ENCODE measurements around the gene ACOT6.
A peak's percentile ranks its signal among the peaks of the same experiment; 100 is the strongest.
"Not testable (repeated sequence)": the region's sequence is repeated elsewhere in the genome, so short reads cannot be mapped to it uniquely, and the experiment has no call there.

ACOT6 gene

DNA sequence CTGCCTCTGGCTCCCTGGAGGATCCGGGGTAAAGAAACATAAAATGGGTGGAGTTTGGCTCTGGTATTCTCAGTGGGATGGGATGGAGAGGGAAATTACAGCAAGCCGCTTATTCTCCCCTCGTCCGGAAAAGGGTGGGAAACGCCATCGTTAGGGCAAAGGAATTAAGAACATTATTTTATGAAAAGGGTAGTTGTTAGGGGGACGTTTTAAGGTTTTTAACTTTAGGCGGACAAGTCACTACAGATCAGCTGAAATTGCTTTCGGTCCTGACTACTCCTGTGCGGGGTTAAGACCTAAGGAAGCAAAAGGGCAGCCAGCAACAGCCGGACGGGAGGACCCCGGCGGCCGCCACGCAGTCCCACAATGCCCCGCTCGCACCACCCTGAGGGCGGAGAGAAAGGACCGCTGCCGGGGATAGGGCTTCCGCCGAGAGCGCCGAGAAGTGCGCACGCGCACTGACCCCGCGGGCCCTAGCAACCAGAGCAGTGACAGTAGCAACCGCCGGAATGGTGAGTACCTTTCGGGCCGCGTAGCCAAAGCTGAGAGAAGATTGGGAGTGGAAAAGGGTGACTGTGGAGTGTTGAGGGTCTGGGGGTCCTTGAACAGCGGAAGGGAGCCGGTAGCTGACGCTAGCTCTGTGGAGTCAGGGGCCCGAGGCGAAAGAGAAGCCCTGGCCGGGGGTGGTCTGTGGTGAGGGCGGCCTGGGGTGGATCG is 32.4 kb downstream of the ACOT6 start, which contains the start of gene DNAL1:
Gene DNAL1 (plus strand): TSS at position 456 of the 717 bp plus-strand sequence. CDS start 54 bp downstream, at position 510.
- peak; percentile 92 to 94 for DNase-seq (ENCODE audit: low read depth in 2 of 2)
- peak within 1 kb of the TSS; percentile 87 to 95 for H3K4me3 ChIP-seq (replicated peaks in 1 of 2; ENCODE audit: low read depth in 2 of 2, low read length in 2 of 2)
- TF ChIP-seq, protein P1, sequence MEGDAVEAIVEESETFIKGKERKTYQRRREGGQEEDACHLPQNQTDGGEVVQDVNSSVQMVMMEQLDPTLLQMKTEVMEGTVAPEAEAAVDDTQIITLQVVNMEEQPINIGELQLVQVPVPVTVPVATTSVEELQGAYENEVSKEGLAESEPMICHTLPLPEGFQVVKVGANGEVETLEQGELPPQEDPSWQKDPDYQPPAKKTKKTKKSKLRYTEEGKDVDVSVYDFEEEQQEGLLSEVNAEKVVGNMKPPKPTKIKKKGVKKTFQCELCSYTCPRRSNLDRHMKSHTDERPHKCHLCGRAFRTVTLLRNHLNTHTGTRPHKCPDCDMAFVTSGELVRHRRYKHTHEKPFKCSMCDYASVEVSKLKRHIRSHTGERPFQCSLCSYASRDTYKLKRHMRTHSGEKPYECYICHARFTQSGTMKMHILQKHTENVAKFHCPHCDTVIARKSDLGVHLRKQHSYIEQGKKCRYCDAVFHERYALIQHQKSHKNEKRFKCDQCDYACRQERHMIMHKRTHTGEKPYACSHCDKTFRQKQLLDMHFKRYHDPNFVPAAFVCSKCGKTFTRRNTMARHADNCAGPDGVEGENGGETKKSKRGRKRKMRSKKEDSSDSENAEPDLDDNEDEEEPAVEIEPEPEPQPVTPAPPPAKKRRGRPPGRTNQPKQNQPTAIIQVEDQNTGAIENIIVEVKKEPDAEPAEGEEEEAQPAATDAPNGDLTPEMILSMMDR (IDR thresholded peaks at IDR 0.05; ENCODE audit: low read depth, low read length) = no peak

DNA sequence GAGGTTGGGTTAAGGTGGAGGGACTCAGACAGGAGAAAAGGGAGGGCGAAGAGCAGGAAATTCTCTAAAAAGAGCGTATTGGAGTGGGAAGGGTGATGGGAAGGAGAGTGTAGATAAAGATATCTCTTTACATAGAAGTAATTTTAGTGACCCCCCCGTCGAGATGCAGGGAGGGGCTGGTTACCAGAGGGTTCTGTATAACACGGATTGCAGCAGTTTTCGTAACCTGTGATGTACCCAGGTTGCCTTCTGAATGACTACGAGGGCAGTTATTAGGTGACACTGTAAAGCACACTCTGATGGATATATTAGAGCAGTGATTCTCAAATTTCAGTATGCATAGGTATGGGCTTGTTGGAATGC is 32.9 kb downstream of the ACOT6 start:
- TF ChIP-seq, protein P1 (IDR thresholded peaks at IDR 0.05; ENCODE audit: low read depth, low read length) = no peak
- peak overlapping the region; percentile 87 to 95 for H3K4me3 ChIP-seq (replicated peaks in 1 of 2; ENCODE audit: low read depth in 2 of 2, low read length in 2 of 2)
- no peak for DNase-seq (ENCODE audit: low read depth in 2 of 2)

DNA sequence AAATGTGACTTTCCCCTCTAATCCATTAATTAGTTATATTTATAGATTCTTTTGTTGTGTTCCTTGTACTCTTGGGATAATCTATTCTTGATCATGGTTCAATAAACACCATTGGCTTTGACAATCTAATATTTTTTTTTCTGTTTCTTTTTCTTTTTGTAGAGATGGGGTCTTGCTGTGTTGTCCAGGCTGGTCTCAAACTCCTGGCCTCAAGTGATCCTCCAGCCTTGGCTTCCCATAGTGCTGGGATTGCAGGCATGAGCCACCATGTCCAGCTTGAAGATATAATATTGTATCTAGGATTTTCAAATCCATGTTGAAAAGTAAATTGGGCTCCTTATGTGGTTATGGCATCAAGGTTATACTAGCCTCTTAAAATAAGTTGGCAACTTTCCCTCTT is 38.7 kb downstream of the ACOT6 start:
- no peak for DNase-seq (ENCODE audit: low read depth in 2 of 2)
- no peak overlapping the region for H3K4me3 ChIP-seq (replicated peaks in 1 of 2; ENCODE audit: low read depth in 2 of 2, low read length in 2 of 2)
- TF ChIP-seq, protein P1 (IDR thresholded peaks at IDR 0.05; ENCODE audit: low read depth, low read length) = no peak

DNA sequence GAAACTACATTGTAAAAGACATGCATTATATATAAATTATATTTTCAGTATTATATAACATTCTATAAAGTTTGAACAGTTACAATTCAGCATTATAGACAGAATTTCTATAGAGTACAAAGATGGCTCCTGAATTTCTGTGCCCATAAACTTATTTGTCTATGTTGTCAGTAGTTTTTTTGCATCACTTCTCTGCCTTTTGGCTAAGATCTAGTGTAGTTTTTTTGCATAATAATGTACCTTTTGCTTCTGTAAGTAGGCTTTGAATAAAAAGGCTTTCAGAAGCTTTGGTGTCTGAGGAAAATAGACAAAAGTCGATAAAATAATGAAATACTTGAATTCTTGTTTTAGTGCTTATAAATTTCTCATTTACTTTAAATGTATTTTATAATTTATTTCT is 43.5 kb downstream of the ACOT6 start:
- TF ChIP-seq, protein P1 (IDR thresholded peaks at IDR 0.05; ENCODE audit: low read depth, low read length) = no peak
- H3K4me3 ChIP-seq (replicated peaks in 1 of 2; ENCODE audit: low read depth in 2 of 2, low read length in 2 of 2) = no peak overlapping the region
- no peak for DNase-seq (ENCODE audit: low read depth in 2 of 2)

DNA sequence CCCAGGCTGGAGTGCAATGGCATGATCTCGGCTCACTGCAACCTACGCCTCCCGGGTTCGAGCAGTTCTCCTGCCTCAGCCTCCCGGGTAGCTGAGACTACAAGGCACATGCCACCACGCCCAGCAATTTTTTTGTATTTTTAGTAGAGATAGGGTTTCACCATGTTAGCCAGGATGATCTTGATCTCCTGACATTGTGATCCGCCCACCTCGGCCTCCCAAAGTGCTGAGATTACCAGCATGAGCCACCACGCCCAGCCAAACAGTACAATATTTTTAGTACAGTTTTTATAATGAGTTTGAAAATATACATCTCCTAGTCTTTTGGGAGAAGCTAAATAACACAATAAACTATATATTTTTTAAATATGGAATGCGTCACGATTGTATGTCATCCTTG is 46.9 kb downstream of the ACOT6 start:
- not testable (repeated sequence) for H3K4me3 ChIP-seq (replicated peaks in 1 of 2; ENCODE audit: low read depth in 2 of 2, low read length in 2 of 2); DNase-seq (ENCODE audit: low read depth in 2 of 2)

DNA sequence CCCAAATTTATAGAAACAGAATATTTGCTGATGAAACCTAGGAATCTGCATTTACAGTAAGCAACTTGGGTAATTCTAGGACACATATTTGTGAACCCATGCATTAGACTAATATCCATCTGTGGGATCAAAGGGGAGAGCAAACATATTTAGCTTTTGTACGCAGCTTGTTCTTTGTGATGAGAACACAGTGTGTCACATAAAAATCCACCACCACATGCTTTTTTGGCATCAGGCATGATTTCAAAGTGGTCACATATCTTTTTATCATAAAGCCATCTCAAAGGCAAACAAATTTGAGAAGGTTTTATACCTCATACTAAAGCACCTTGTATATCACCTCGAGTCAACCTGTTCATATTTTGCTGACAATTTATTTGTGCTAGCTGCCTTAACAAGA is 48.2 kb downstream of the ACOT6 start:
- H3K4me3 ChIP-seq (replicated peaks in 1 of 2; ENCODE audit: low read depth in 2 of 2, low read length in 2 of 2) = no peak overlapping the region
- TF ChIP-seq, protein P1 (IDR thresholded peaks at IDR 0.05; ENCODE audit: low read depth, low read length) = no peak
- no peak for DNase-seq (ENCODE audit: low read depth in 2 of 2)

DNA sequence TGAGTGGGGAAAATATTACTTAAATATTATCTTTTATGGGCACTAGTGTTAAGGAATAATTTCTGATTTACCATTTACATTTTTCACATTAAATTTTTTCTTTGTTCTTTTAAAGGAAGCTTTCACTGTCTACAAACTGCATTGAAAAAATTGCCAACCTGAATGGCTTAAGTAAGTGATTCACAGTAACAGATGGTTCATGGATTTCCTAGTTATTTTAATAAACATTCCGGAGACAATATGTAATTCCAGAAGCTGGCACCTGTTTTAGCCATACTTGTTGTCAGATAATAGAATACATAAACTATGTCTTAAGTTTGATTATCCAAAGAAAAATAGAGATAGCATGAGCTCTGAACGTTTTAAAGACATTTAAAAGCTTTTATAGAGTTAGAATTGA is 49.6 kb downstream of the ACOT6 start:
- no peak overlapping the region for H3K4me3 ChIP-seq (replicated peaks in 1 of 2; ENCODE audit: low read depth in 2 of 2, low read length in 2 of 2)
- peak in 1 of 2 donors; percentile 28 for DNase-seq (ENCODE audit: low read depth in 2 of 2)
- TF ChIP-seq, protein P1 (IDR thresholded peaks at IDR 0.05; ENCODE audit: low read depth, low read length) = no peak

Data from cardiac fibroblast (primary cell).